ENCODE measurements around the gene CDYL2.
"Not testable (repeated sequence)": the region's sequence is repeated elsewhere in the genome, so short reads cannot be mapped to it uniquely, and the experiment has no call there.

The CDYL2 gene

DNA sequence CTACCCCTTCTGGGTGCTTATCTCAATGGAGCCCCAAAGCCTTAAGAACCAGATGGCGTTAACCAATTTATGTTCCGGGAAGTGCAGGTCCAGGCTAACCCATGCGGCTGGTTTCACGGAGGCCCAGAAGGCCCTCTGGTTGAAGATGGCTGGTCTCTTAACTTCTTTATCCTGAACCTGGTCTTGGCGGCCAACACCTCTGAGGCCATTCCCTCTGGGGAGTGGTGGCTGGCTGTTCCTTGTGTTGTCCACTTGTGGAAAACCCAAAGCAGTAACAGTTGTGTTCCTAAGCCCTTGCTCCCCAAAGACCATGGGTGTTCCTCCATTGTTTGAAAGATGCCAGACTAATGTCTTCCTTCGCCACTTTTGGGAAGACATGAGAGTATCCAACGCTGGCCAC is 1.5 kb downstream of the CDYL2 start:
- Mint-ChIP-seq H3K9me3 (no peaks in the 10 kb centered on the region), H3K36me3 (no peaks in the 10 kb centered on the region), H3K4me1 (peaks cover 4% of the 10 kb centered on the region), H3K27ac (no peak overlapping the region), H3K4me3 (peak overlapping the region; percentile 64), H3K27me3 (no peaks in the 10 kb centered on the region)
- no peak for ATAC-seq (ENCODE audit: low read depth)
- DNase-seq (ENCODE audit: low spot score in 2 of 2), result no peak

DNA sequence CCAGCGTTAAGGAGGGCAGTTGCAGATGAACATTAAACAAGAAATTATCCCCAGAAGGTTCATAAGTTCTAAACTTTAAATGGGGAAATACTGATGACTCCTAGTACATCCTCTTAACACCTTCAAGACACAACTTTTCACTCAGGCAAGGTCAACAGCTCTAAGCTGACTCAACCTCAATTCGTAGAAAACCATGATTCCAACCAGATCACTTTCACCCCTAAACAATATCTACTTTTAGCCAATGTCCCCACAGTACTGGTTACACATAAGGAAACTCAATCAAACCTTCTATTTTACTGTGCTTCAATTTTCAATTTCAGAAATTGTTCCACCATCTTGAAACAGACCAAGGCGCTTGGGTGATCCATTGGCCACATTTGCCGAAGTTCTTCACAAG is 2.3 kb downstream of the CDYL2 start:
- H3K4me3 Mint-ChIP-seq, result peak overlapping the region; percentile 53
- H3K9me3 Mint-ChIP-seq, result no peaks in the 10 kb centered on the region
- H3K4me1 Mint-ChIP-seq, result peaks cover 4% of the 10 kb centered on the region
- H3K36me3 Mint-ChIP-seq, result no peaks in the 10 kb centered on the region
- DNase-seq (ENCODE audit: low spot score in 2 of 2) (no peak), ATAC-seq (ENCODE audit: low read depth) (no peak)
- H3K27ac Mint-ChIP-seq, result no peak overlapping the region
- no peaks in the 10 kb centered on the region for H3K27me3 Mint-ChIP-seq

DNA sequence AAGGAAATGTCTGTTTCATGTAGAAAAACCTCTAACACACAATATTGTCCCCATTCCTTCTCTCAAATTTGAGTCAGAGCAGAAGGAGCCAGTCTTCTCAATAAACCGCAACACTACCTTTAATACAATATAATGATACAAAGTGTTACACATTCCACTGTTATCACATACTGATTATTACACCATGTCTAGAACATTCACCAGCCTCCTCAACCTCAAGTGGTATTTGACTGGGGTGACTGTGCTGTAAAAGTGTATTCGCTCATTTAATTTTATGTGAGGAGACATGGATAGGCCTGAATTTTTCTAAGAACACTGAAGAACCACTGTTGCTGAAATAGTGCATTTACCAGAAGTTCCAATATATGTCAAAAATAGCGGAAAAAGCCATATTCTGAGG is 10.3 kb downstream of the CDYL2 start:
- ATAC-seq (ENCODE audit: low read depth) (no peak), DNase-seq (ENCODE audit: low spot score in 2 of 2) (no peak)
- H3K9me3 Mint-ChIP-seq, result peaks cover 2% of the 10 kb centered on the region
- H3K36me3 Mint-ChIP-seq, result peaks cover 3% of the 10 kb centered on the region
- peaks cover 3% of the 10 kb centered on the region for H3K4me1 Mint-ChIP-seq
- no peaks in the 10 kb centered on the region for H3K27me3 Mint-ChIP-seq
- H3K27ac Mint-ChIP-seq, result no peak overlapping the region
- no peak overlapping the region for H3K4me3 Mint-ChIP-seq

DNA sequence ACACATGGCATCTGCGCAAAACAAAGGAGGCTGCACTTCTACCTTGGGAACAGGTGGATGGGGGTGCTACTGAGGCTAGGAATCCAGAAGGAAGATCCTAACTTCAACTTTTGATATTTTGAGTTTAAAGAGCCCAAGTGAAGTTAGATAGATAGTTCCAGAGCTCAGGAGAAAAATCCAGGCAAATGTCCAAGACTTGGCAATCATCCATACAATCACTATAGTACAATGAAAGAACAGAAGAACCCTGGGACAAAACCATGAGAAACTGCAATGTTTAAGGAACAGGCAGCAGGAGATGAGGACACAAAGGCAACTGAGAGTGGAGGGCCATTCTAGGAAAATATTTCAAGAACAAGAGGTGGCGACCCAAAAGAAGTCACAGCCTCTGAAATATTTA is 12.4 kb downstream of the CDYL2 start:
- Mint-ChIP-seq H3K4me3 (no peak overlapping the region), H3K4me1 (peaks cover 3% of the 10 kb centered on the region), H3K27me3 (no peaks in the 10 kb centered on the region), H3K36me3 (peaks cover 3% of the 10 kb centered on the region), H3K9me3 (peaks cover 2% of the 10 kb centered on the region), H3K27ac (no peak overlapping the region)
- ATAC-seq (ENCODE audit: low read depth), result no peak
- DNase-seq (ENCODE audit: low spot score in 2 of 2), result no peak

DNA sequence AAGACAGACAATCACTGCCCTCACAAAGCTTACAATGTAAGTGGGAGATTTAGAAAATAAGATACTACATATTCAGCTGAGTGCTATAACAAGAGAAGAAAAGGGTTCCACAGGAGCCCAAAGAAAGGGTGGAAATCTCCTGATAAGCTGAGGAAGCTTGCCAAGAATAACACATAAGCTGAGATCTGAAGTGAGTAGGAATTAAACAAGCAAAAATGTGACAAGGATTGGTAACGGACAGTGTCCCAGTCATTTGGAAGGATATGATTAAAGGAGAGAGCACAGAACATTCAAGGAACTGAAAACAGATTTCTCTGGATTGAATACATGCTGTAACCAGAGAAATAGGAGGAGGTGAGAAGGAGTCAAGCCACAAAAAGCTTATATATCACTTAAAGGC is 13.0 kb downstream of the CDYL2 start:
- Mint-ChIP-seq H3K4me3 (no peak overlapping the region), H3K27me3 (no peaks in the 10 kb centered on the region), H3K27ac (no peak overlapping the region), H3K36me3 (peaks cover 3% of the 10 kb centered on the region), H3K4me1 (peaks cover 3% of the 10 kb centered on the region), H3K9me3 (peaks cover 2% of the 10 kb centered on the region)
- ATAC-seq (ENCODE audit: low read depth) (no peak), DNase-seq (ENCODE audit: low spot score in 2 of 2) (no peak)

DNA sequence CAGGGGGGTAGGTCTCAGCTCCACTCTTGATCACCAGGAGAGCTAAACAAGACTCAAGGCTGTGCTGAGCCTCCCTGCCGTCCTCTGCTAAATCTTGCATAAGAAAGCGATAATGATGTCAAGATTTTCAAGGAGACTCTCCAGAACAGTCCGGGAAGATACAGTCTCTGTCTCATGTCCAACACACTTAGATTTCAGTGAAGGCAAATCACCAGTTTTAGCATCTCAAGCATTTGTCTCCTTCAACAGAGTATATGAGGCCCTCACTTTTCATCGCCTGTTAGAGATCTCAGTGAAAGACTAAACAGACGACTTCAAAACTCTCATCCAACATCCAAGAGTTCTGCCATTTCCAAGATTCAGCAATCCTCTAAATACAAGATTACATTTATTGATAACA is 13.6 kb downstream of the CDYL2 start:
- H3K4me1 Mint-ChIP-seq, result peaks cover 3% of the 10 kb centered on the region

DNA sequence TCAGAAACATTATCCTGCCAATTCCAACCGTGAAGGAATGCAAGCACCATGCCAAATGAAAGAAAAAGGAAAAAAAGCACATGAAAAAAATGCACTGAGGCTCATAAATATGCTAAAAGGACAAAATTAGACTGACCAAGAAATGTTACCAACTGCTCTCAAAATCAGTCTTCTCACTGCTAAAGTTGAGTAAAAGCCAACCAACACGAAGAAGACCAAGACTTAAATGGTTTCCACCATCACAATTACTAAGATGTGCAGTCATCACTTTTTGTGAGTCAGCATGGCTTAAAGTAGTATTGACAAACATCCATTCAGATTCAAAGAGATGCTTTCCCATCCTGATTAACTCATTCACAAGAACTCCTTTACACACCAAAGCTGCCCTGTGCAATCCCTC is 16.4 kb downstream of the CDYL2 start:
- H3K4me3 Mint-ChIP-seq, result no peak overlapping the region
- no peak overlapping the region for H3K27ac Mint-ChIP-seq
- H3K27me3 Mint-ChIP-seq, result no peaks in the 10 kb centered on the region
- H3K9me3 Mint-ChIP-seq, result peaks cover 8% of the 10 kb centered on the region
- H3K4me1 Mint-ChIP-seq, result peaks cover 9% of the 10 kb centered on the region
- DNase-seq (ENCODE audit: low spot score in 2 of 2) (no peak), ATAC-seq (ENCODE audit: low read depth) (no peak)
- H3K36me3 Mint-ChIP-seq, result peaks cover 9% of the 10 kb centered on the region

More for the DNA sequence above, 13.6 kb downstream of the CDYL2 start:
- no peak overlapping the region for H3K27ac Mint-ChIP-seq
- no peak overlapping the region for H3K4me3 Mint-ChIP-seq
- H3K27me3 Mint-ChIP-seq, result no peaks in the 10 kb centered on the region
- peaks cover 3% of the 10 kb centered on the region for H3K36me3 Mint-ChIP-seq
- peaks cover 2% of the 10 kb centered on the region for H3K9me3 Mint-ChIP-seq
- ATAC-seq (ENCODE audit: low read depth) (no peak), DNase-seq (ENCODE audit: low spot score in 2 of 2) (no peak)

DNA sequence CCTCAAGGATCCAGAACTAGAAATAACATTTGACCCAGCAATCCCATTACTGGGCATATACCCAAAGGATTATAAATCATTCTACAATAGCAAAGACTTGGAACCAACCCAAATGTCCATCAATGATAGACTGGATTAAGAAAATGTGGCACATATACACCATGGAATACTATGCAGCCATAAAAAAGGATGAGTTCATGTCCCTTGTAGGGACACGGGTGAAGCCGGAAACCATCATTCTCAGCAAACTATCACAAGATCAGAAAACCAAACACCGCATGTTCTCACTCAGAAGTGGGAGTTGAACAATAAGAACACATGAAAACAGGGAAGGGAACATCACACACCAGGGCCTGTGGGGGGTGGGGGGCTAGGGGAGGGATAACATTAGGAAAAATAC is 17.8 kb downstream of the CDYL2 start:
- H3K27me3 Mint-ChIP-seq; DNase-seq (ENCODE audit: low spot score in 2 of 2); ATAC-seq (ENCODE audit: low read depth); H3K9me3 Mint-ChIP-seq; H3K4me3 Mint-ChIP-seq; H3K27ac Mint-ChIP-seq; H3K4me1 Mint-ChIP-seq: not testable (repeated sequence)
- peaks cover 11% of the 10 kb centered on the region for H3K36me3 Mint-ChIP-seq

DNA sequence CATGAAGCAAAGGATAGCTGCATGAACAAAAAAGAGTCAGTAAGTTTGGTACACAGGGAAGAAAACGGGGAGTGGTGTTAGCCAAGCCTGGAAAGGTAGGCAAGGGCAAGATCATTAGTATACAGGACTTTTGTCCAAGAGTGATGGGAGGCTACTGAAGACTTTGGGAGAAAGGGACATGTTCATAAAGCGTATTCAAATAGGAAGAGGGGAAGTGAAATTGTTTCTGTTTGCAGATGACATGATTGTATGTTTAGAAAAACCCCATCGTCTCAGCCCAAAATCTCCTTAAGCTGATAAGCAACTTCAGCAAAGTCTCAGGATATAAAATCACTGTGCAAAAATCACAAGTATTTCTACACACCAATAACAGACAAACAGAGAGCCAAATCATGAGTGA is 19.4 kb downstream of the CDYL2 start:
- no peak overlapping the region for H3K27ac Mint-ChIP-seq
- peaks cover 19% of the 10 kb centered on the region for H3K36me3 Mint-ChIP-seq
- peaks cover 18% of the 10 kb centered on the region for H3K9me3 Mint-ChIP-seq

DNA sequence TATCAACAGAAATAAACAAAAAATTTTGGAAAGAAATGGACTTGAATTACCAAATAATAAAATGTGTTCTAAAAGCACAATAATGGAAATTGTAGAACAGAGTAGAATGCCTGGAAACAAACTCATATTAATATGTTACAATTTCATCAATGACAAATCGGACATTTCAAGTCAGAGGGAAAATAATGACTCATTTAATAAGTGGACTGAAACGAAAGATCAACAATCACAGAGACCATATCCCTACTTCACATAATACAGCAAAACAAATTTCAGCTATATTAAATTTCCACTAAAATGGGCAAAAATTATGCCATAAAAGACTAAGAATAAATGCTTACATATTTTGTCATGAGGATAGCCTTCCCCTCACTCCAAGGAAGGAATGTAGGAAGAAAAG is 25.7 kb downstream of the CDYL2 start:
- H3K36me3 Mint-ChIP-seq, result peaks cover 13% of the 10 kb centered on the region

More for the DNA sequence above, 19.4 kb downstream of the CDYL2 start:
- Mint-ChIP-seq H3K4me1 (peaks cover 6% of the 10 kb centered on the region), H3K4me3 (no peak overlapping the region), H3K27me3 (no peaks in the 10 kb centered on the region)
- no peak for DNase-seq (ENCODE audit: low spot score in 2 of 2)
- ATAC-seq (ENCODE audit: low read depth), result no peak

DNA sequence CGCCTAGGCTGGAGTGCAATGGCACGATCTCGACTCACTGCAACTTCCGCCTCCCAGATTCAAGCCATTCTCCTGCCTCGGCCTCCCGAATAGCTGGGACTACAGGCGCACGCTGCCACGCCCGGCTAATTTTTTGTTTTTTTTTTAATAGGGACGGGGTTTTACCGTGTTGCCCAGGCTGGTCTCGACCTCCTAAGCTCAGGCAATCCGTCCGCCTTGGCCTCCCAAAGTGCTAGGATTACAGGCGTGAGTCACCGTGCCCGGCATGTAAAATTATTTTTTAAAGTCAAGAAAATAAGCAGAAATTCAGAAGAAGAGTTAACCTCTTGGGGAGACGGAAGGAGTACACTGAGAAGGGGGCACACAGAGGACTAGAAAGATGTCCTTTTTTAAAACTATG is 27.5 kb downstream of the CDYL2 start:
- ATAC-seq (ENCODE audit: low read depth), result no peak
- DNase-seq (ENCODE audit: low spot score in 2 of 2), result no peak
- H3K4me1 Mint-ChIP-seq, result no peaks in the 10 kb centered on the region
- H3K27ac Mint-ChIP-seq, result no peak overlapping the region
- peaks cover 13% of the 10 kb centered on the region for H3K9me3 Mint-ChIP-seq
- H3K36me3 Mint-ChIP-seq, result peaks cover 11% of the 10 kb centered on the region
- H3K4me3 Mint-ChIP-seq, result no peak overlapping the region
- H3K27me3 Mint-ChIP-seq, result no peaks in the 10 kb centered on the region

More for the DNA sequence above, 25.7 kb downstream of the CDYL2 start:
- Mint-ChIP-seq H3K27ac (no peak overlapping the region), H3K9me3 (peaks cover 13% of the 10 kb centered on the region), H3K4me3 (no peak overlapping the region), H3K27me3 (no peaks in the 10 kb centered on the region), H3K4me1 (no peaks in the 10 kb centered on the region)
- DNase-seq (ENCODE audit: low spot score in 2 of 2) (no peak), ATAC-seq (ENCODE audit: low read depth) (no peak)

DNA sequence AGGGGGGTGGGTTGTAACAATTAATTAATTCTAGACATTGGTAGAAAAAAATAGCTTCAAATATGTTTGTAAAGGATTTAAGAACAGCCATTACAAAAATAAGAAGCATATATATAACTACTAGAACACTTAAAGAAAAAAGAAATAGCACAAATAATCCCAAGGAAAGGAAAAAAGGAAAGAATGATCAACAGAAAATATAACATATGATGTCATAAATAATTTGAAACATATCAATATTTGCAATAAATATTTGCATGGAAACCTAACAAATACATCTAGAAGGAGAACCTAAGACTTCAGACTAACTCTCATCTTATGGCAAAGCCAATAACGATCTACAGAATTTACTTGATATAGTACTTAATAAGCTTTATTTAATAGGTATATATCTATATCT is 28.9 kb downstream of the CDYL2 start:
- Mint-ChIP-seq H3K36me3 (peaks cover 3% of the 10 kb centered on the region), H3K27me3 (no peaks in the 10 kb centered on the region), H3K27ac (no peak overlapping the region), H3K4me1 (no peaks in the 10 kb centered on the region), H3K9me3 (peaks cover 4% of the 10 kb centered on the region), H3K4me3 (no peak overlapping the region)
- ATAC-seq (ENCODE audit: low read depth), result no peak
- no peak for DNase-seq (ENCODE audit: low spot score in 2 of 2)

DNA sequence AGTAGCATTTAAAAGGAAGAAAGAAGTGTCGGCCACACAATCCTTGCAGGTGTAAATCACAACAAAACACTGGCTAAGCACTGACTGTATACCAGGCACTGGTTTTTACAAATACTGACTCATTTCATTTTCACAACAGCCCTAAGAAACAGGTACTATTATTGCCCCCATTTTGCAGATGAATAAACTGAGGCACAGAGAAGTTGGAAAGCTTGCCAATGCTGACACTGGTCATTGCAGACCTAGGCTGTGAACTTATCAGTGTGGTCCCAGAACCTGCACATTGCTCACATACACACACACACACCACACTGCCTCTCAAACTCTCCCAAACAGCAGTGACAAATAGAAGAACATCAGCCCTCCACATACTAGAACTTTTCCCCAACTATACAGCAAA is 37.6 kb downstream of the CDYL2 start:
- Mint-ChIP-seq H3K27ac (no peak overlapping the region), H3K9me3 (peaks cover 7% of the 10 kb centered on the region), H3K4me1 (peaks cover 2% of the 10 kb centered on the region), H3K4me3 (no peak overlapping the region), H3K27me3 (no peaks in the 10 kb centered on the region), H3K36me3 (peaks cover 6% of the 10 kb centered on the region)
- no peak for ATAC-seq (ENCODE audit: low read depth)
- DNase-seq (ENCODE audit: low spot score in 2 of 2), result no peak

DNA sequence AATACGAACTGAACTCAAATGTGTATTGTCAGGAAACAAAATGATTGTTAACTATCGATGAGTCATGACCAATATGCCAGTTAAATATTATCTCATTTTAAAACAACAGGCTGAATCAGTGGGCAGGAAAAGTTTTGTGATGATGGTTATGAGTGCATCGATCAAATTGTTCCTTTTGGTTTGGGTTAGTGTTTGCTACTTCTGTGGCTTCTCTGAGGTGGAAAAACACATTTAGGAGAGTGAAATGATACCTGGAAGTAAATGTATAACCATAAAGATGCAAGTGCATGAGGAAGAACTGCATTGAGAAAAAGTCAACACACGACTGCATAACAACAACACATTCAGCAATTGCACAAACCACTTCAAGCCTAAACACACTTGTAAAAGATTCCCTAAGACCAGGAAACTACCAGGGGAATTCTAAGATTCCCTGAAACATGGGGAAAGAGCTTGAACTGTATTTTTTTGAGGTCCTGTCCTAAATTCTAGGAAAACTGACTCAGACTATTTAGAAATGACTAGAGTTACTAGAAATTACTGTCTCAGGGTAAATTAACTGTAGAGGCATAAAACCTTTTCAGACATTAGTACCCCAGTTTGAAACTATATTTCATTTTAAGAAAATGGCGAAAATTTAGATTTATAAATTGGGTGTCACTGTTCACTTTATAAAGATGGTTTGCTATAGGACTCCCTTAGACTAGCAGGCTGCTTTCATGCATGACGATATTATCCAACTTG is 44.8 kb downstream of the CDYL2 start:
- ATAC-seq (ENCODE audit: low read depth) (no peak), DNase-seq (ENCODE audit: low spot score in 2 of 2) (no peak)
- Mint-ChIP-seq H3K36me3 (peaks cover 3% of the 10 kb centered on the region), H3K4me1 (peaks cover 3% of the 10 kb centered on the region), H3K9me3 (peaks cover 3% of the 10 kb centered on the region), H3K27me3 (no peaks in the 10 kb centered on the region), H3K4me3 (no peak overlapping the region), H3K27ac (no peak overlapping the region)

DNA sequence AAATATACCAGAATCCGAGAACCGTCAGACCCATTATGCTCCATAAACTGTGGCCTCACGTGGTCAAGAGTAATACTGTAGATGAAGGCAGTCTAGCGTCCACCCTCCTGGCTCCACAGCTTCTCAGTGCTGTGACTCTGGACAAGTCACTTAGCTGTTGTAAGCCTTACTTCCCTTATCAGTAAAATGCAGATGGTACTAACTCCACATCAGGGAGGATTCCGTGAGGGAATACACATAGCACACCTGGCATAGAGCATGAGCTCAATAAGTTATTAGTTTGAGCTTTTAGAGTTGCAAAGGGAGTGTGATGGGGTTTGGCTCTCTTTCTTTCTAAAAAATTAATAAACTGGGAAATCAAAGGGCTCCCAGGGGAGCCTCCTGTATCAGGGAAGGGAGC is 49.9 kb downstream of the CDYL2 start:
- no peaks in the 10 kb centered on the region for H3K9me3 Mint-ChIP-seq
- ATAC-seq (ENCODE audit: low read depth), result no peak
- no peak overlapping the region for H3K4me3 Mint-ChIP-seq
- no peak for DNase-seq (ENCODE audit: low spot score in 2 of 2)
- peaks cover 8% of the 10 kb centered on the region for H3K4me1 Mint-ChIP-seq
- H3K36me3 Mint-ChIP-seq, result no peaks in the 10 kb centered on the region
- H3K27me3 Mint-ChIP-seq, result no peaks in the 10 kb centered on the region
- H3K27ac Mint-ChIP-seq, result no peak overlapping the region

All from memory B cell (primary cell).